HepG2 (cell line): ENCODE results near the gene PCDHGA1.

Source experiments
- EZH2 ChIP-seq: conservative IDR thresholded peaks from 2 replicates; pipeline ENCODE4 v1.6.1; 2012; ENCODE audit warnings: mild to moderate bottlenecking, low read depth, low read length, moderate library complexity
- POLR2A ChIP-seq, 2 experiments: IDR thresholded peaks; 2 replicates each; pipeline ENCODE4 v1.6.1; 2011; ENCODE audit warnings: low read depth in 2 of 2, low read length in 2 of 2, mild to moderate bottlenecking in 1 of 2, moderate library complexity in 1 of 2; ENCODE audit not compliant: insufficient read depth in 1 of 2
- ZNF749 ChIP-seq: sonication (generic); formaldehyde crosslinking; IDR thresholded peaks from 2 replicates; pipeline ENCODE4 v1.8.0; 2022; ENCODE audit warnings: mild to moderate bottlenecking, missing genetic modification reagents, moderate library complexity, borderline replicate concordance
- TF ChIP-seq, protein P1 (sequence below): sonication (generic); formaldehyde crosslinking; IDR thresholded peaks from 2 replicates; pipeline ENCODE4 v1.5.0; 2020; ENCODE audit warnings: mild to moderate bottlenecking, missing genetic modification reagents, moderate library complexity

DNA sequence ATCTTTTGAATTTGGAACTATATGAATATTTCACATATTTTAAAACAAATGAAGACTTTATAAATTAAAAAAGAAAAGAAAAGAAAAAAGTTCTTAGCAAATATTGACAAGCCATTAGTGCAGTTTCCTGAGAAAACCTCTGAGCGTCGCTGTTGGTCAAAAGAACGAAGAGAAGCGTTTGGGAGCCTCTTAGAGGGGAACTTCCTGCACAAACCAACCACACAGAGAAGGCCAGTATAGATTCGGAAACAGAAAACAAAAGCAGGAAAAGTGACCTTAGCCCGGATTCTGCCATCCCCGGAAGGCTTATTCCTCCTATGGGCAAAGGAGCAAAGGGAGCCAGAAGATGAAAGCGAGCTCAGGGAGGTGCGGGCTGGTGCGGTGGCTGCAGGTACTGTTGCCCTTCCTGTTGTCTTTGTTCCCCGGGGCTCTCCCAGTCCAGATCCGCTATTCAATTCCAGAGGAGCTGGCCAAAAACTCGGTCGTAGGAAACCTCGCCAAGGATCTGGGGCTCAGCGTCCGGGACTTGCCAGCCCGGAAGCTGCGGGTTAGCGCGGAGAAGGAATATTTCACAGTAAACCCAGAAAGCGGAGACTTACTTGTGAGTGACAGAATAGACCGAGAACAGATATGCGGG, 29.6 kb downstream of the PCDHGA1 start, which contains the start of gene PCDHGB2:
- TF ChIP-seq EZH2 (no peak), POLR2A (IDR thresholded peaks at IDR 0.05; ENCODE audit: insufficient read depth in 1 of 2, low read depth in 2 of 2, low read length in 2 of 2) (no peak), ZNF749 (CRISPR knock-in tag) (no peak)
- TF ChIP-seq, protein P1, sequence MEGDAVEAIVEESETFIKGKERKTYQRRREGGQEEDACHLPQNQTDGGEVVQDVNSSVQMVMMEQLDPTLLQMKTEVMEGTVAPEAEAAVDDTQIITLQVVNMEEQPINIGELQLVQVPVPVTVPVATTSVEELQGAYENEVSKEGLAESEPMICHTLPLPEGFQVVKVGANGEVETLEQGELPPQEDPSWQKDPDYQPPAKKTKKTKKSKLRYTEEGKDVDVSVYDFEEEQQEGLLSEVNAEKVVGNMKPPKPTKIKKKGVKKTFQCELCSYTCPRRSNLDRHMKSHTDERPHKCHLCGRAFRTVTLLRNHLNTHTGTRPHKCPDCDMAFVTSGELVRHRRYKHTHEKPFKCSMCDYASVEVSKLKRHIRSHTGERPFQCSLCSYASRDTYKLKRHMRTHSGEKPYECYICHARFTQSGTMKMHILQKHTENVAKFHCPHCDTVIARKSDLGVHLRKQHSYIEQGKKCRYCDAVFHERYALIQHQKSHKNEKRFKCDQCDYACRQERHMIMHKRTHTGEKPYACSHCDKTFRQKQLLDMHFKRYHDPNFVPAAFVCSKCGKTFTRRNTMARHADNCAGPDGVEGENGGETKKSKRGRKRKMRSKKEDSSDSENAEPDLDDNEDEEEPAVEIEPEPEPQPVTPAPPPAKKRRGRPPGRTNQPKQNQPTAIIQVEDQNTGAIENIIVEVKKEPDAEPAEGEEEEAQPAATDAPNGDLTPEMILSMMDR, result peak; percentile 62
